MM.1S (cell line): ENCODE data around the gene BRINP3.

ENCODE experiments used
- EZH2 ChIP-seq: fragments of 300-600 bp; sonication (generic); optimal IDR thresholded peaks from 2 replicates; pipeline ENCODE3; 2017; ENCODE audit warnings: low read depth, mild to moderate bottlenecking, antibody characterized with exemption, low read length, mixed read lengths
- EZH2phosphoT487 ChIP-seq: fragments of 300-600 bp; sonication (generic); IDR thresholded peaks from 2 replicates; pipeline ENCODE4 v1.6.1; 2018; ENCODE audit warnings: antibody characterized with exemption, low read length
- TF ChIP-seq, protein P1 (sequence below): fragments of 300-600 bp; sonication (generic); IDR thresholded peaks from 2 replicates; pipeline ENCODE4 v1.5.1; 2016; ENCODE audit warnings: antibody characterized with exemption, low read length, mixed read lengths

DNA sequence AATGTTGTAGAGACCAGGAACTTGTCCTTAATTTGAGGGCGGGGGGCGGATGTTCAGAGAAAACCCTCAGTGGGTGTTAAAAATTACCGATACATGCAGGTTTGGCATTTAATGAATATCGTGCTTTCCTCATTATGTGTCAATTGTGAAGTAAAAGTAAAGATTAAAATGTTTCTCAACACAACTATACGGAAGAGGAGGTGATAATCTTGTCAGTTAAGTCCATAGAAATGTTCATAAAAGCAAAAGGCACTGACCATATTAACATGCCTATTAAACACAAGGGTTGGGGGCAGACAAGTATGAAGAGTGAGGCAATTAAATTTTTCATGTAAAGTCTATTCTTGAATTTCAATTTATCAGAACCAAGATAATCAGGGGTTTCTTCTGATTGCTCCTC is 1.3 kb downstream of the BRINP3 start:
- TF ChIP-seq, protein P1, sequence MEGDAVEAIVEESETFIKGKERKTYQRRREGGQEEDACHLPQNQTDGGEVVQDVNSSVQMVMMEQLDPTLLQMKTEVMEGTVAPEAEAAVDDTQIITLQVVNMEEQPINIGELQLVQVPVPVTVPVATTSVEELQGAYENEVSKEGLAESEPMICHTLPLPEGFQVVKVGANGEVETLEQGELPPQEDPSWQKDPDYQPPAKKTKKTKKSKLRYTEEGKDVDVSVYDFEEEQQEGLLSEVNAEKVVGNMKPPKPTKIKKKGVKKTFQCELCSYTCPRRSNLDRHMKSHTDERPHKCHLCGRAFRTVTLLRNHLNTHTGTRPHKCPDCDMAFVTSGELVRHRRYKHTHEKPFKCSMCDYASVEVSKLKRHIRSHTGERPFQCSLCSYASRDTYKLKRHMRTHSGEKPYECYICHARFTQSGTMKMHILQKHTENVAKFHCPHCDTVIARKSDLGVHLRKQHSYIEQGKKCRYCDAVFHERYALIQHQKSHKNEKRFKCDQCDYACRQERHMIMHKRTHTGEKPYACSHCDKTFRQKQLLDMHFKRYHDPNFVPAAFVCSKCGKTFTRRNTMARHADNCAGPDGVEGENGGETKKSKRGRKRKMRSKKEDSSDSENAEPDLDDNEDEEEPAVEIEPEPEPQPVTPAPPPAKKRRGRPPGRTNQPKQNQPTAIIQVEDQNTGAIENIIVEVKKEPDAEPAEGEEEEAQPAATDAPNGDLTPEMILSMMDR = no peak
- TF ChIP-seq EZH2 (no peak), EZH2phosphoT487 (no peak)
